T-helper 1 cell (primary cell): ENCODE data around the gene CFAP97D2.
"Not testable (repeated sequence)": the region's sequence is repeated elsewhere in the genome, so short reads cannot be mapped to it uniquely, and the experiment has no call there.

Experiments
- DNase-seq, 5 donors: peaks; one replicate each; pipeline ENCODE4 v3.0.0-alpha.2; 2012 to 2020

CFAP97D2 gene

DNA sequence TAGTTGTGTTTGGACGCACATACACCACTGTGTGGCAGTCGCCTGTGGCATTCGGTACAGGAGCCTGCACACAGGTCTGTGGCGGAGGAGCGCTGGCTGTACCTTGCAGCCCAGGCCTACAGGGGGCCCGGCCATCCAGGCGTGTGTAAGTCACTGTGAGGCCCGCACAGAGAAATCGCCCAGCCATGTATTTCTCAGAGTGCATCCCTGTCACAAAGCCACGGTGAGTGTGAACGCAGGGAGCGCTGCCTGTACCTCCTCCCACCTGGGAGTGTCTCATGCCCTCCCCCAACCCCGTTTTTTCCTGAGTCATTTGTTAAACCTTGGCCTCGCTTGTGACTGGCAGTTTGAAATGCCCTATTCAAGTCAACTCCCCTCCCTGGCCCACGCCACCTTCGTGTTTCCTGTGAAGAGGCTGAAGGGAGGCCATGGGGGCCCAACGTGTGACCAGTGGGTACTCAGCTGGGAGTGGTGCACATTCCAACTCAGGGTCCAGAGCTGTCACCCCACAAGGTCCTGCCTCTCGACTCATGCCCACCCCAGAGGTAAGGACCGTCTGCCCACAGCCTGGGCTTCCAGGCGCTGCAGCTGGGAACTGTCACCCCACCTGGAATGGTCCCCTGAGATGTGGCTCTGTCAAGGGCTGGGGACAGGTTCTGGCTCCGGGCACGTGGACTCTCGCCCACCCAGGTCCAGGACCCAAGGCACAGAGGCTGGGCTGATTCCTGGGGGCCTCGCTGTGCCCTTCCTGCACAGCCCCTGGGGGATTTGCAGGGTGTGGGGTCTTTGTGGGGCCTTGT is 35.1 kb upstream of the CFAP97D2 start:
- peak in 1 of 5 donors; percentile 49 for DNase-seq

DNA sequence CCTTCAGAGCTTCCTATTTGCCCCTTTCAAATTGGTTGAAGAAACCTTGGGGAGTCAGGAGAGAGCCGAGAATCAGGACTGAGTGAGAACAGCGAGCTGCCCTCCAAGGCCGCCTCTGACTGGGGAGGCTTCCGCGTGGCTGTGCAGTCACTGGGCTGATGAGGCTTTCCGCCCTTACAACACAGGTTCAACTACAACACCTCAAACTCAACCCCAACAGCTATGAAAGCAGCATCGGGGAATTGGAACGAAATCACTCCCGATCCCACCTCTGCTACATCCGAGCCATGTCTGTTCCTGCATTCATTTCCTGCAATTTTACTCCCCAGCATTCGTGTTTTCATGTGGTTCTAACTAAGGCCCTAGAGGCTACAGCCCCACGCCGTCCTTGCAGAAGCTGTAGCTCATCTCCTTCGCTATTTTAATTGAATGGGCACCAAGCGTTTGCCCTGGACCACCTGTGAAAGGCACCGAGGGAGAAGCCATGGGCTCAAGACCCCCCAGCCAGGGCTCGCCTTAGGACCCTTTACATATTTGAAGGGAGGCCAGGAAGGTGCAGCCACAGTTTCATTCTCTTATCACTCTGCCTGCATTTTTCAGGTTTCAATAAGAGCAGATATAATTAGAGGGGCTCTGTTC is 34.3 kb upstream of the CFAP97D2 start:
- DNase-seq: no peak

DNA sequence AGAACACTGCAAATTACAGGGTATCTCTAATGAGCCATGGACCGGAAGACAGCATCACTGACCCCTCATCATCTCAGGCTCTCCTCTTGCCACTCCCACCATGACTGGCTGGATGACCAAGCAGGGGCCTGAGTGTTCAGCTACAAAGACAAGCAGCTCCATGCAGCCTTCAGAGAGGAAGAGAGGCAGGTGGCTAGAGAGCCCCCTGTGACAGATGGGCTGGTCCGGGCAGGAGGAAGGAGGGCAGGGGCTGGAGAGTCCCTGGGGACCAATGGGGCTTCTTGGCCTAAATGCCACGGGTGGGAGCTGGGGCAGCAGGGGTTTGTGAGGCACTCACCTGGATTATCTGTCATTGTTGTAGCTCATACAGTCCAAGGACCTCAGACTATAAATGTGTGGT is 33.8 kb upstream of the CFAP97D2 start:
- no peak for DNase-seq

DNA sequence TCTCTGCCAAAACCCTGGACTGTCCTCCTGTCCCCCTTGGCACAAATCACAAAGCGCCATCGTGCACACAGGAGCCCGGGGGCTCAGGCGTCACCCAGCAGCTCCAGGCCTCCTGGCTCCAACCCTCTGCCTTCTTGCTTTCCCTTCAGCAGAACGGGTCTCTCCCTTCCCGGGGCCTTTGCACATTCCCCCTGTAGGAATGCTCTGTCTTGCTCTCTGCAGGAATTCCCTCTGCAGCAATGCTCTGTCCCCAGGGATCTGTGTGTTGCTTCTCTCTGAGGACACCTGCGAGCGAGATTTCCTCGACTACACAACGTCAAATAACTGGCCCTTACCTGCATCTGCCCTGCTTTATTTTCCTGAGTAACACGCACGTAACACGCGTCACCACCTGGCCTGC is 33.3 kb upstream of the CFAP97D2 start:
- no peak for DNase-seq

DNA sequence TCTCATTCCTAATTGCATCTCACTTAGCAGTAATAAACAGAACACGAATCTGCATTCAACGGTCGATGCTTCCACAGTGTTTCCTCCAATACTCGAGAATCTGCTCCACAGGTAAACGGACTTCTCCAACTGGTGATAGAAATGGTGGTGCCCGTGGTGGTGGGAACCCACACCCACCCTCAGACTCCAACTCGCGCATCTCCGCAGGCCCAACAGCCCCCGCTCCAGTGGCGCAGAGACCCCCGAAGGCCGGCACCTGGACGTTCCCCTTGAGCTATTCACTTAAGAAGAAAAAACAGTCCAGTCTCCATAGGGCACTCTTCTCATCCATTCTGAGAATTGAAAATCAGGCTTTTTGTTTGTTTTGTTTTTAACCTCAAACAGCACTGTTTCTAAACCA is 32.9 kb upstream of the CFAP97D2 start:
- no peak for DNase-seq

DNA sequence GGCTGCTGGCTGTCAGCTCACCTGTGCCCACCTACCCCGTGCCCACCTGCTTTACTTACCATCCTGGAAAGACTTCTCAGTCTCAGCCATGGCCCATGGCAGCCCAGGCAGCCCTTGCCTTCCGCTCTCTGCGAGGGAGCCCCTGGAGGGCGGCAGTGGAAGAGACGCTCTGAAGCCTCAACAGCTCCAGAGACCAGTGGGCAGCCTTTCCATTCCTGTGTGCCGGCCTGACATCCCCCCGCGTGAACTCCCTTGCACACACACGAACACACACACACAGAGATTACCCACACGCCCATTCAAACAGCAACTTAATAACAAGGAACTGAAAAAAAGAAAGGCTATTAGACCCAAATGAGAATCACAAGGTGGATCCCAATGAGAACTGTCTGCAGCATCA is 32.4 kb upstream of the CFAP97D2 start:
- no peak for DNase-seq

DNA sequence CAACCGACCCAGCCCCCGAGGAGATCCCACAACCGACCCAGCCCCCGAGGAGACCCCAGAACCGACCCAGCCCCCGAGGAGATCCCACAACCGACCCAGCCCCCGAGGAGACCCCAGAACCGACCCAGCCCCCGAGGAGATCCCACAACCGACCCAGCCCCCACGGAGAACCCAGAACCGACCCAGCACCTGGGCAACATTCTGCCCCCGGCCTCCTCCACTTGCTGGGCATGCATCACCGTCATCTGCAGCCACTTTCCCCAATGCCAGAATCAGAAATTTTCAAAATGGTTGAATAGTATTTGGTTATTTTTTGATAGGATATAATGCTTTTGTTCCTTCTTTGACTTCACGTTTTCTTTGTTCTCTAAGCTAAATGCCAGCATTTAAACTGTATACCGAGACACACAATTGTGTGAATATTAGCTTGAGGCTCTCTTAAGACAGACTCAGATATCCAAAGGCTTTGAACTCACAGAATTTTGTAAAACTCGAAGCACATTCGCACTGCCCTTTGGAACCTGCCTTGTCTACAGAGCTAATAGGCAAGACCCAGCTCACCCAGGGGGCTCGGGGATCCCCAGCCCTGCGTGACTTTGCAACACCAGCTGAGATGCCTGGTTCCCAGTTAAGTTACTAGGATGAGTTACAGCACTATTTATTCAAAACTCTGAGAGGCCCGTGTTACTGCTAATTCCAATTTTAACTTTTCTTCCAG is 31.1 kb upstream of the CFAP97D2 start:
- no peak for DNase-seq

DNA sequence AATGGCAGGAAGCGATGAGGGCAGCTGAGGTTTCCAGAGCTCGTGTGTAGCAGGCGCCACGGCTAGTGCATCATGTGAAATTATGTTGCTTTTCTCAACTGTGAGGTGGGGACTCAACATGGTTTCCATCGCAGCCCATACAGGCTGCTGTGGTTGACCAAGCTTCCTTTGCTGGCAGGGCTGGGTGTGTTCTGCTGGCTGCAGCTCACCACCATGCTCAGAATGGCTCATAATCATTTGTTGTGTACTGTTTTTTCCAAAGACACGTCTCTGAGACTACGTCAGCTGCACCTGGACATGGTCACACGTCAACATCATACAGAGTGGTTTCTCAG is 30.6 kb upstream of the CFAP97D2 start:
- DNase-seq: peak; percentile 60 to 97 (median 80)

DNA sequence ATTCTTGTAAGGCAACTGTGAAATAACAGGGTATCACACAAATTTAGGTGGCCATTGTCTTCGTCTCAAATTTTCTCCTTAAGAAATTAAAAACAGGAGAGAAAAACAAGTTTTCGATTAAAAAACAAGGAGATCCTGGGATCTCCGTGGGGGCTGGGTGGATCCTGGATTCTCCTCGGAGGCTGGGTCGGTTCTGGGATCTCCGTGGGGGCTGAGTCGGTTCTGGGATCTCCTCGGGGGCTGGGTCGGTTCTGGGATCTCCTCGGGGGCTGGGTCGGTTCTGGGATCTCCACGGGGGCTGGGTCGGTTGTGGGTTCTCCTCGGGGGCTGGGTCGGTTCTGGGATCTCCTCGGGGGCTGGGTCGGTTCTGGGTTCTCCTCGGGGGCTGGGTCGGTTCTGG is 30.2 kb upstream of the CFAP97D2 start:
- not testable (repeated sequence) for DNase-seq

DNA sequence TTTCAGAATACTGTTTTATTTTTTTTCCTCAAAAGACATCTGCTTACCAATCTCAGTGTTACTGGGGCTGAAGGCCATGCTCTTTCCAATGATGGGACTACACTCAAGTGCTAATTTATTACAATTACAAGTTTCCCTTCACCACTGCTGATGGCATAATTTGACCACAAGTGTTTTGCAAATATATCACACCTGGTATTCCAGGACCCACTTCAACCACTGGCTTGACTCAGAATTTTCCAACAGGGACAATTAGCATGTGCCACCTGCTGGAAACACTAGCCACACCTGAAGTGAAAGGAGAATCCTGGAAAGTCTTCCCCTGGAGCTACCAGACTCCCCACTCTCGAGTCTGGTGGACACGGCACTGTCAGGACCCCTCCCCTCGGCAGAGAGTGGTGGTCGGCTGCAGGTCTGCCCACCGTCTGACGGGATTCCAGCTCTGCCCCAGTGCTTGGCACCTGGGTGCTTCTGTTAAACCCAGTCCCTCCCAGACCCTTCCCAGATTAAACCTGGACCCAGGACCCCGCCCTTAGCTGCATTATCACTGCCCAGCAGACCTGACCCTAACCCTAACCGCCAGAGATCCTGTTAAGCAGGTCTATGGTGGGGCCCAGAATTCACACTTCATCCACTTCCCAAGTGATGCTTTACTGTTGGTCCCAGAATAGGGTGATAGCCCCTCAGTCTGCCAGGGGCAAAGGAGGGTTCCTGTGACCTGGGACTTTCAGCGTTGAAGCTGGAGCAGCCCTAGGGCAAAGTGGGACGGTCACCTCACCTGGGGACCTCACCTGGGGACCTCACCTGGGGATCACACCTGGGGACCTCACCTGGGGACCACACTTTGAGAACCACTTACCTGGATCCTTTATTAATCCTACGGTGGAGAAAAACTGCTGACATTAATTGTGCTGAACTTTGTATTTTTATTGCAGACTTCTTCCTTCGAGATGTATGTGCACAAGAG is 29.0 kb upstream of the CFAP97D2 start:
- DNase-seq: no peak

DNA sequence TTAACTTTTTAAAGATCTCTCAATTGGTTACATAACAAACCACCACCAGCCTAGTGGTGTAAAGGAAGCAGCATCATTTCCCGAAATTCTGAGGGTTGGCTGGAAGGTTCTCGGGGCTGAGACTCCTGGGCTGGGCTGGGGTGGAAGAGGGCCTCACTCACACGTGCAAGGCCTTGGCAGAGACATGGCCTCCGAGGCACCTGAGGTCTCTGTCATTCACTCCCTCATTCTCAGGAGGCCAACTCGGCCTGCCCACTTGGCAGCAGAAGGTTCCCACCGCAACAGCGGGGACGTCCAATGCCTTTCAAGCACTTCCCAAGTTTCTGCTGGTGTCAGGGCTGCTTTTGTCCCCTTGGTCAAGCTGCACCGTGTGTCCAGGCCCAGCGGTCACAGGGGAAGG is 28.0 kb upstream of the CFAP97D2 start:
- DNase-seq: no peak

DNA sequence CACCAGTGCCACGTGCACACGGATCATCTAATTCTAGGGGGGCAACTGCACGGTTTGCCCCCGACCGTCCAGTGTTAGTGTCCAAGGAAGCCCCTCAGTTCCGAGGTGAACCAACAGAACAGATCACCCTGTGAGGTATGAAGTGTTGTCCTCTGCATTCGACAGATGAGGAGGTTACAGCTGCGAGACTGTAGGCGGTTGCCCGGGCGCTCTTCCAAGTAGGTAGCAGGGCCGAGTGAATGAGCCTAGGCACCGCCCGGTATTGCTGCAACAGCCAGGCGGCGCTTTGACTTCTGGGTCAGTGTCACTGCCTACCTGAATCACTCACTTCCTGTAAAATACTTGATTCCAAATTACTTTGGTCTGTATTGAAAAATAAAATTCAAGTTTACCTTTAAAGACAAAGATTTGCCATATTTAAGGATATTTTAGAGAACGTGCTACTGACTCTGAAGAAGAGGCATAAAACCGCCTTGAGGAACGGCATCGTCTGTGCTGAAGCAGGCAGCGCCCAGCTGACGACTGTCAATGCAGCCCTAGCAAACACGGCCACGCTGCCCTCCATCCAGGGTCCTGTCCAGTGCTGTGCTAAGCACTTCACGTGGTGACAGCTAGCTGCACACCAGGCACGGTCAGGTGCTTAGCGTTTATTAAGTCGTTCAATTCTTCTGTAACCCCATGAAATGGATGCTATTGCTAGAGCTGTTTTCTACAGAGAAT is 27.3 kb upstream of the CFAP97D2 start:
- peak in 2 of 5 donors; percentile 36 to 57 for DNase-seq

DNA sequence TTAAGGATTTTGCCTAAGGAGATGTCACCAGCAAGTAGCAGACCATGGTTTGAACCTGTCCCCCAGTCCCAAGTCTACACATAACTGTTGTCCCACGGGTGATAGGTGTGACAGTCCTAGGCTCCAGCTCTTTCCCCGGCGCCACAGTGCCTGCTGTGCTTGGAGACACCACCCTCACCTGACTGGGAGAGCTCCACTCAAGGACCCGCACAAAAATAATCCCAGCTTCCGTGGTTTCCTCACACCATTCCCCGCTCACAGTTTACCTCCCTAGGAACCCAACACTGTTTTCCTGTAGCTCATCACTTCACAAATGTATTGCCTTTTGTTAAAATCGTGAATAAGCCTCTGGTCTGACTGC is 26.8 kb upstream of the CFAP97D2 start:
- no peak for DNase-seq

DNA sequence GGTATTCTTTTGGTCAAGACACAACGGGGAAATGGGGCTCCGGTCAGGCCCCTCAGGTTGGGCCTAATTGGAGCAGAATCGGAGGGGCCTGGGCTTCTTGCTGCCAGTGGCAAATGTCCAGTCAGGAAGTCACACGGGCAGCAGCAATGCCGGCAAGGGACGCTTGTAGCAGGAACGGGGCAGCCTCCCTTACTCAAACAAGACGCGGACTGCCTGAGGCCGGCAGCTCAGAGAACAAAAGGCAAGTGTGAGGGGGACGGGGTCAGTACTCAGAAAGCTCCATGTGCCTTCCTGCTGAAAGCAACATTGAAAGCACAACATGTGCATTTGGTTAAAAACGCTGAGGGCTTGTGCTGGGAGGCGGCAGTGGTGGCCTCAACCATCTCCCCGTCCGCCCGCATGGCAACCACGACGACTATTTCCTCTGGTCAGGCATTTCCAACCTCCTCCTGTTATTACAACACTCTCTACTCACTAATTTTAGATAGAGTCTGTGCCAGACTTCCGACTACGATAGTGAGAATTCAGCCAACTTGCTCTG is 26.2 kb upstream of the CFAP97D2 start:
- no peak for DNase-seq

DNA sequence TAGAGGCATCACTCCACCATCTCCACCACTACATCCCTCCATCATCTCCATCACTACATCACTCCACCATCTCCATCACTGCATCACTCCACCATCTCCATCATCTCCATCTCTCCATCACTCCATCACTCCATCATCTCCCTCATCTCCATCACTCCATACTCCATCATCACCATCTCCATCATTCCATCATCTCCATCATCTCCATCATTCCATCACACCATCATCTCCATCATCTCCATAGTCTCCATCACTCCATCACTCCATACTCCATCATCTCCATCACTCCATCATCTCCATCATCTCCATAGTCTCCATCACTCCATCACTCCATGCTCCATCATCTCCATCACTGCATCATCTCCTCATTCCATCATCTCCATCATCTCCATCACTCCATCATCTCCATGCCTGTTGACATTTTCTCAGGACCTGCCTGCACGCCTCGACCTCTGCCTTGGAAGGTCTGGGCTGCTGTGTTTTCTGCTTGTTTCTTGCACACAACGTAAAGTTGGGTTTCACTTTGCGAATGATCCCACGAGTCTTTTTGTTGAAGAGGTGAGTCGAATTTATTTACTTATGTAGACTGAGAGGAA is 25.5 kb upstream of the CFAP97D2 start:
- no peak for DNase-seq

DNA sequence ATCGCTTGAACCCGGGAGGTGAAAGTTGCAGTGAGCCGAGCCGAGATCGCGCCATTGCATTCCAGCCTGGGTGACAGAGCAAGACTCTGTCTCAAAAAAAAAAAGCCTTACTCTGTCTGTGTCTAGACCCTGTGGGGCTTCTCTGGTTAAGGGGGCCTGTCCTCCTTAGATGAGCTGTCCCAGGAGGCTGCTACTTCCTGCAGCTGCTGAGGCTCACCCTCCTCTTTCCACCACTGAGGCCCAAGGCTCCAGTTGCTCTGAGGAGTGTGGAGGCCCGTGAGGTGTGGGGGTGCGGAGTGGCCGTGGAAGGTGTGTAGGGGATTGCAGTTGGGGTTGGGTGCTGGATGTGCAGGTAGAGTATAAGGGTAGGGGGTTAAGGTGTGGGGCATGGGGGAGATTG is 24.6 kb upstream of the CFAP97D2 start:
- DNase-seq: no peak

DNA sequence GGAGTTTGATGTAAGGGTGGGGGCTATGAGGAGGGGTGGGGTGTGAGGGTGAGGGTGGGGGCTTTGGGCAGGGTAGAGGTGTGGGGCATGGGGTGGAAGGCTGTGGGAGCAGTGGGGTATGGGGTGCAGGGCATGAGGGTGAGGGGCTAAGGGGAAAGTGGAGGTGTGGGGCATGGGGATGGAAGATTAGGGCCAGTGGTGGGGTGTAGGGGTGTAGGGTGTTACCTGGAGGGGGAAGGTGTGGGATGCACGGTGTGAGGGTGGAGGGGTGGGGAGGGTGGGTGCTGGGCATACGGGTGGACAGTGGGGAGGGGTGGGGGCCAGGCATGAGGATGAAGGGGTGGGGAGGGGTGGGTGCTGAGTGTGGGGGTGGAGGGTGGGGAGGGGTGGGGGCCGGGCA is 23.7 kb upstream of the CFAP97D2 start:
- no peak for DNase-seq

DNA sequence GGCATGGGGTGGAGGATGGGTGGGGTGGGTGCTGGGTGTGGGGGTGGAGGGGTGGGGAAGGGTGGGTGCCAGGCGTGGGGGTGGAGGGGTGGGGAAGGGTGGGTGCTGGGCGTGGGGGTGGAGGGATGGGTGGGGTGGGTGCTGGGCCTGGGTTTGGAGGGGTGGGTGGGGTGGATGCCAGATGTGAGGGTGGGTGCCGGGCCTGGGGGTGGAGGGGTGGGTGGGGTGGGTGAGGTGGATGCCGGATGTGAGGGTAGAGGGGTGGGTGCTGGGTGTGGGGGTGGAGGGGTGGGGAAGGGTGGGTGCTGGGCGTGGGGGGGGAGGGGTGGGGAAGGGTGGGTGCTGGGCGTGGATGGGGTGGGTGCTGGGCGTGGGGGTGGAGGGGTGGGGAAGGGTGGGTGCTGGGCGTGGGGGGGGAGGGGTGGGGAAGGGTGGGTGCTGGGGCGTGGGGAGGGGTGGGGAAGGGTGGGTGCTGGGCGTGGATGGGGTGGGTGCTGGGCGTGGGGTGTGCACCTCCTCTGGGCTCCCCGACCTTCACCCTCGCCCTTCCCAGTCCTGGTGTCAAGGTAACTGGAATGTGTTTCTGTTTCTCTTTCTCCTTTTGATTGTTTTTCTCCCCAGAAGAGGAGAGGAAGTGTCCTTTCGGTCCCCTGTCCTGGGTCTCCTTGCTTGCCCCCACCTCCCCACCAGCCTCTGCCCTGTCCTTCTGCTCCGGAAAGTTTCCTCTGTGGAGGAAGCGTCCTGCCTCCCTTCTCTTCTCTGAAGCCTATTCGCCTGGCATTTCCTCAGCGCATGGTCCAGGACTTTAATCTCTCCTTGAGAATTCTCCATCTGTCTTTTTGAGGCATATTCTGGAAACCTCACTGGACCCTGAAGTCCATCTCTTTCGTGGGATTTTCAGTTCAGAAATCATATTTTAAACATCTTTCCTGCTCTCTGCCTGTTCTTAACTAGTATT is 22.9 kb upstream of the CFAP97D2 start:
- no peak for DNase-seq

DNA sequence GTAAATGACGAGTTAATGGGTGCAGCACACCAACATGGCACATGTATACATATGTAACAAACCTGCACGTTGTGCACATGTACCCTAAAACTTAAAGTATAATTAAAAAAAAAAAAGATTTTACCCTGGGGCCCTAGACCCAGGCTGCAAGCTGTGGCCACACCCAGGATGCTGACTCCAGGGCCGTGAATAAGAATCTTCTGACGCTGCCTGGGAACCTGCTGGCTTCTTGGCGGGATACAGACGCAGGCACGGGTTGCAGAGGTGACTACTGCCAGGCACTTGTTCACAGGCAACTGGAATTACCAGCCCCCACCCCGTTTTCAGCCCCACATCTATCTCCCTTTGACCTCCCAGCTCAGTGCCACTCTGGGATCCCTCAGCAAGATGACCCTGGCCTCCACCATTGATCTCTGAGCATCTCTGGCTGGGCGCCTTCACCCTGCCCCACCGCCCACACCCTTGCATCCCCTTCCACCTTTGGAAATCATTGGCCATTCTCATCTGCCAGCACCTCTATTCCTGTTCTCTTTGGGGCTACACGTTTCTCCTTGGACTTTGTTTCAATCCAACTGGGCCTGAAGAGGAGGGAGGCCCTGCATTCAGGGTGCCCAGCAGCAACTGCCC is 21.1 kb upstream of the CFAP97D2 start:
- DNase-seq: no peak
